Middle frontal gyrus (tissue), 1 donor: ENCODE measurements around the gene SIK2.
"Not testable (repeated sequence)": the region's sequence is repeated elsewhere in the genome, so short reads cannot be mapped to it uniquely, and the experiment has no call there.

Source experiments
- DNase-seq: peaks from one replicate; pipeline ENCODE4 v3.0.0-alpha.2; 2015; ENCODE audit warnings: low spot score; ENCODE audit errors: extremely low spot score

The SIK2 gene

GRCh38 chr11:111657905-111658304 is 55.7 kb downstream of the SIK2 start:
- not testable (repeated sequence) for DNase-seq

- not testable (repeated sequence) for DNase-seq
These were observed 56.2 kb downstream of the SIK2 start for GRCh38 chr11:111658493-111658892.

- DNase-seq, result no peak
These were observed 57.2 kb downstream of the SIK2 start for GRCh38 chr11:111659201-111660115.

GRCh38 chr11:111660822-111661221 is 58.6 kb downstream of the SIK2 start:
- DNase-seq, result no peak

GRCh38 chr11:111663820-111664219 is 61.6 kb downstream of the SIK2 start:
- no peak for DNase-seq

- no peak for DNase-seq
These were observed 63.5 kb downstream of the SIK2 start for GRCh38 chr11:111665777-111666176.

- no peak for DNase-seq
These were observed 66.7 kb downstream of the SIK2 start for GRCh38 chr11:111668980-111669379.

GRCh38 chr11:111671383-111671782 is 69.1 kb downstream of the SIK2 start:
- no peak for DNase-seq

GRCh38 chr11:111672949-111673348 is 70.7 kb downstream of the SIK2 start:
- DNase-seq, result no peak

GRCh38 chr11:111674941-111675340 is 72.7 kb downstream of the SIK2 start:
- DNase-seq, result no peak

GRCh38 chr11:111675891-111676290 is 73.6 kb downstream of the SIK2 start:
- no peak for DNase-seq

GRCh38 chr11:111676878-111677585 is 74.8 kb downstream of the SIK2 start:
- DNase-seq, result no peak

GRCh38 chr11:111680486-111681175 is 78.4 kb downstream of the SIK2 start:
- no peak for DNase-seq

GRCh38 chr11:111683806-111684205 is 81.6 kb downstream of the SIK2 start:
- DNase-seq, result no peak

GRCh38 chr11:111684251-111684650 is 82.0 kb downstream of the SIK2 start:
- no peak for DNase-seq

GRCh38 chr11:111688013-111688412 is 85.8 kb downstream of the SIK2 start:
- no peak for DNase-seq

GRCh38 chr11:111691176-111691575 is 88.9 kb downstream of the SIK2 start:
- DNase-seq, result no peak

- DNase-seq, result no peak
These were observed 89.5 kb downstream of the SIK2 start for GRCh38 chr11:111691741-111692140.

- DNase-seq, result no peak
These were observed 91.1 kb downstream of the SIK2 start for GRCh38 chr11:111693224-111693937.

- no peak for DNase-seq
These were observed 92.6 kb downstream of the SIK2 start for GRCh38 chr11:111694851-111695250.

GRCh38 chr11:111696556-111696955 is 94.3 kb downstream of the SIK2 start:
- DNase-seq, result no peak
